HG03432 (cell line): Measurements from ENCODE around the gene PPP2R2C.

Source experiments
- ATAC-seq: cut with Tn5 transposase; IDR thresholded peaks from one replicate; pipeline ENCODE4 v1.9.1; 2021; ENCODE audit warnings: mild to moderate bottlenecking, moderate library complexity; ENCODE audit not compliant: unreplicated experiment

The PPP2R2C gene

GRCh38 chr4:6277139-6277802, 195.1 kb downstream of the PPP2R2C start:
- no peak for ATAC-seq

DNA sequence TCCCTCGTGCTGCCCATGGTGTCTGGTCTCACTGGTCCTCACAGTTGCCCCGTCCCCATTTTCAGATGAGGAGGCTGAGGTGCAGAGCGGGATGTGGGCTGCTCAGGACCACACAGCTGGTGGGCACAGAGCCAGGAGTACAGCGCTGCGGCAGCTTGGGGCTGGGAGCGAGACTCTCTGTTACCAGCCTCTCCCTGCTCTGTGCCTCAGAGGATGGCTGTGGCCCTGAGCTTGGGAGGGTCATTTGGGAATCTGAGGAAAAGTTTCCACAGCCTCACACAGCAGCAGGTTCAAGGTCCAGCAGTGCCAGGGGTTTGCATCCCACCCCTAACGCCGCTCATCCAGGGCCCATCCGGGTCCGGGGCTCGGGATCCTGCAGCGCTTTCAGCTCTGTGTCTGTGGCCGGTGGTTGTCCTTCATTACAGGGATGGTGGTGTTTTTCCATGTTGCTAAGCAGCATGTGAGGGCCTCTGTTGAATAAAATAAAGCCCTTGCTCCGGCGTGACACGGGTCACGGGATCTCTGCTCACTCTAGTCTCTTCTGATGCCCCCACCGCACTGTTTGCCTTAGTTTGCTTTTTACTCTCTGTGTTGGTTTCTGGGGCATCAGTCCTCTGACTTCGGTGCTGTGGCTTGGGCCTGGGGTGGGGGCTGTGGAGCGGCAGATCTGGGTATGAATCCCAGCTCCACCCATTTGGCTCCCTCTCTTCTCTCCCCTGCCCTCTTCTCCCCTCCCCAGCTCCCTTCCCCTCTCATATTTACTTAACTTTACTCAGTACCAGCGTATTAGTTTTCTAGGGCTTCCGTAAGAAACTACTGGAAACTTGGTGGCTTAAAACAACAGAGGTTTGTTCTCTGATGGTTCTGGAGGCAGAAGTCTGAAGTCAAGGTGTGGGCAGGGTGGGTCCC, 196.3 kb downstream of the PPP2R2C start:
- ATAC-seq, result no peak

- no peak for ATAC-seq
Measured at GRCh38 chr4:6275351-6275750, 197.1 kb downstream of the PPP2R2C start.

GRCh38 chr4:6273661-6273990, 198.8 kb downstream of the PPP2R2C start:
- no peak for ATAC-seq

- ATAC-seq, result no peak
Measured at GRCh38 chr4:6272863-6273660, 199.4 kb downstream of the PPP2R2C start.

DNA sequence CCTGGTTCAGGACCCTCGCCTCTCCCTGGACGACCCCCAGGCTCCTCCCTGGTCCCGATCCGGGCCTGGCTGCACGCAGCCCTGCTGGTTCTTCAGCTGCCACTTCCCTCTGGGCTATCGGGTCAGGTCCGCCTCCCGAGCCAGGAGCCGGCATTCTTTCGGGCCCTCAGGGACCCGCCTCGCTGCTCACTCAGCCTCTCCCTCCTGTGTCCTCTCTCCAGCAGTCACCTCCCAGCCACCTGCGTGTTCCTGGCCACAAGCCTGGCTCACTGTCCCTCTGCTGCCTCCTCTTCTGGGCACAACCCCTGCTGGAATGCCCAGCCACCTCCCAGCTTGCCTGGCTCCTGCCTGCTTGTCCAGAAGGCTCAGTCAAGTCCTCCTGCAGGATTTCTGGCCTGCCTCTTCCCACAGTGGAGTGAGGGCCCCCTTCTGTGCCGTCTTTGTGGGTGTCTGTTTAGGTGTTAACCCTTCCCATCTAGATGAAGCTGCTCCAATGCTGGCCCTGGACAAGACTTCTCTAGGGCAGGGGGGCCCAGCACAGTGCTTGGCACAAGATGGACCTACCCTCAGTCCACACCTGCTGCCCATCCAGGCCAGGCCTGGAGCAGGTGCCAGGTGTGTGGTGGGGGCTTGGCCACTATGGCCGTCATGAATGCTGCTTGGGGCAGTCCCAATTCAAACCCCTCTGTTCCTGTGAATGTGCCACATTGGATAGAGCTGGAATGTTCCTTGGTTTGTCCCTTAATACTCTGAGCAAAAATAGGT, 200.5 kb downstream of the PPP2R2C start:
- ATAC-seq, result no peak

DNA sequence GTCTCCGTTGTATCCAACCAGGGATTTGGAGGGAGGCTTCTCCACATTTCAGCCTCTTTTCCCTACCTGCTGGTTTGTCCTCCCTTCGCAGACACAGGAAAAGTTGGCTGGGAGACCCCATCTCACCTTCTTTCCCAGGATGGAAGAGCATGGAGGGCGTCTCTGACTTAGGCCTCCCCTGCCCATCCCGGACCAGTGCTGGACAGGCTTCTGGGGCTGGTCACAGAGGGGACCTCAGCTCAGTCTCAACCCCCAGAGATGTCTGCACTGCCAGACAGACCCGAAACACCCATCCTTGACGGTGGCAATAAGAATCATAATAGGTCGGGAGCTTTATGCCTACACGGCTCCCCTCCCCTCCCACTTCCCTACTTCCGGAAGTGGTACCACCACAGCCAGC, 201.2 kb downstream of the PPP2R2C start:
- ATAC-seq, result no peak

GRCh38 chr4:6270636-6271121, 201.7 kb downstream of the PPP2R2C start:
- no peak for ATAC-seq
